ENCODE data around the gene SERINC3.

GRCh38 chr20:44522841-44523240 is 971 bp upstream of the SERINC3 start:
- TF ChIP-seq, protein P1, sequence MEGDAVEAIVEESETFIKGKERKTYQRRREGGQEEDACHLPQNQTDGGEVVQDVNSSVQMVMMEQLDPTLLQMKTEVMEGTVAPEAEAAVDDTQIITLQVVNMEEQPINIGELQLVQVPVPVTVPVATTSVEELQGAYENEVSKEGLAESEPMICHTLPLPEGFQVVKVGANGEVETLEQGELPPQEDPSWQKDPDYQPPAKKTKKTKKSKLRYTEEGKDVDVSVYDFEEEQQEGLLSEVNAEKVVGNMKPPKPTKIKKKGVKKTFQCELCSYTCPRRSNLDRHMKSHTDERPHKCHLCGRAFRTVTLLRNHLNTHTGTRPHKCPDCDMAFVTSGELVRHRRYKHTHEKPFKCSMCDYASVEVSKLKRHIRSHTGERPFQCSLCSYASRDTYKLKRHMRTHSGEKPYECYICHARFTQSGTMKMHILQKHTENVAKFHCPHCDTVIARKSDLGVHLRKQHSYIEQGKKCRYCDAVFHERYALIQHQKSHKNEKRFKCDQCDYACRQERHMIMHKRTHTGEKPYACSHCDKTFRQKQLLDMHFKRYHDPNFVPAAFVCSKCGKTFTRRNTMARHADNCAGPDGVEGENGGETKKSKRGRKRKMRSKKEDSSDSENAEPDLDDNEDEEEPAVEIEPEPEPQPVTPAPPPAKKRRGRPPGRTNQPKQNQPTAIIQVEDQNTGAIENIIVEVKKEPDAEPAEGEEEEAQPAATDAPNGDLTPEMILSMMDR (conservative IDR thresholded peaks at IDR 0.05) = no peak
- TF ChIP-seq ZFX (IDR thresholded peaks at IDR 0.05) = no peak
